ENCODE measurements around the gene HYOU1.
"Not testable (repeated sequence)": the region's sequence is repeated elsewhere in the genome, so short reads cannot be mapped to it uniquely, and the experiment has no call there.

The HYOU1 gene

GRCh38 chr11:119081682-119082260 is 24.8 kb upstream of the HYOU1 start:
- Histone ChIP-seq H3K9me3 (ENCODE audit: control insufficient read depth in 1 of 2, low read length in 2 of 2) (no peaks in the 10 kb centered on the region), H3K36me3 (ENCODE audit: control insufficient read depth in 1 of 2, insufficient read depth in 2 of 2, low read length in 2 of 2) (peaks cover 47 to 59% of the 10 kb centered on the region in 2 donors), H3K4me3 (ENCODE audit: low read depth in 1 of 2, low read length in 2 of 2) (no peak overlapping the region), H3K27ac (ENCODE audit: low read length) (no peak overlapping the region), H3K27me3 (ENCODE audit: low read depth, low read length) (no peaks in the 10 kb centered on the region), H3K4me1 (ENCODE audit: control insufficient read depth in 1 of 2, insufficient read depth in 2 of 2, low read length in 2 of 2) (peaks cover 6 to 8% of the 10 kb centered on the region in 2 donors)

GRCh38 chr11:119078675-119079420 is 21.8 kb upstream of the HYOU1 start:
- H3K27ac ChIP-seq (ENCODE audit: low read length), result no peak overlapping the region
- no peaks in the 10 kb centered on the region for H3K4me1 ChIP-seq (ENCODE audit: control insufficient read depth in 1 of 2, insufficient read depth in 2 of 2, low read length in 2 of 2)
- H3K4me3 ChIP-seq (ENCODE audit: low read depth in 1 of 2, low read length in 2 of 2), result no peak overlapping the region
- H3K9me3 ChIP-seq (ENCODE audit: control insufficient read depth in 1 of 2, low read length in 2 of 2), result no peaks in the 10 kb centered on the region
- no peaks in the 10 kb centered on the region for H3K27me3 ChIP-seq (ENCODE audit: low read depth, low read length)
- peaks cover 57 to 76% of the 10 kb centered on the region in 2 donors for H3K36me3 ChIP-seq (ENCODE audit: control insufficient read depth in 1 of 2, insufficient read depth in 2 of 2, low read length in 2 of 2)

GRCh38 chr11:119077839-119078238 is 20.8 kb upstream of the HYOU1 start:
- peaks cover 67 to 86% of the 10 kb centered on the region in 2 donors for H3K36me3 ChIP-seq (ENCODE audit: control insufficient read depth in 1 of 2, insufficient read depth in 2 of 2, low read length in 2 of 2)

GRCh38 chr11:119067371-119068222 is 10.6 kb upstream of the HYOU1 start, which contains the start of gene VPS11:
Gene VPS11 (plus strand): TSS chr11:119067818. CDS start chr11:119067824, 6 bp downstream.
- Histone ChIP-seq H3K9me3 (ENCODE audit: control insufficient read depth in 1 of 2, low read length in 2 of 2) (no peaks in the 10 kb centered on the region), H3K4me3 (ENCODE audit: low read depth in 1 of 2, low read length in 2 of 2) (peak within 1 kb of the TSS; percentile 98 to 99), H3K36me3 (ENCODE audit: control insufficient read depth in 1 of 2, insufficient read depth in 2 of 2, low read length in 2 of 2) (peaks cover 15 to 28% of the 10 kb centered on the region in 2 donors), H3K4me1 (ENCODE audit: control insufficient read depth in 1 of 2, insufficient read depth in 2 of 2, low read length in 2 of 2) (peaks cover 6 to 27% of the 10 kb centered on the region in 2 donors), H3K27ac (ENCODE audit: low read length) (peak within 1 kb of the TSS; percentile 97), H3K27me3 (ENCODE audit: low read depth, low read length) (no peaks in the 10 kb centered on the region)

More at GRCh38 chr11:119077839-119078238, 20.8 kb upstream of the HYOU1 start:
- Histone ChIP-seq H3K27me3 (ENCODE audit: low read depth, low read length) (no peaks in the 10 kb centered on the region), H3K27ac (ENCODE audit: low read length) (no peak overlapping the region), H3K9me3 (ENCODE audit: control insufficient read depth in 1 of 2, low read length in 2 of 2) (no peaks in the 10 kb centered on the region), H3K4me1 (ENCODE audit: control insufficient read depth in 1 of 2, insufficient read depth in 2 of 2, low read length in 2 of 2) (no peaks in the 10 kb centered on the region), H3K4me3 (ENCODE audit: low read depth in 1 of 2, low read length in 2 of 2) (no peak overlapping the region)

- H3K4me1 ChIP-seq (ENCODE audit: control insufficient read depth in 1 of 2, insufficient read depth in 2 of 2, low read length in 2 of 2), result peaks cover 6 to 27% of the 10 kb centered on the region in 2 donors
- H3K4me3 ChIP-seq (ENCODE audit: low read depth in 1 of 2, low read length in 2 of 2), result no peak overlapping the region
- no peaks in the 10 kb centered on the region for H3K27me3 ChIP-seq (ENCODE audit: low read depth, low read length)
- H3K36me3 ChIP-seq (ENCODE audit: control insufficient read depth in 1 of 2, insufficient read depth in 2 of 2, low read length in 2 of 2), result peaks cover 5 to 9% of the 10 kb centered on the region in 2 donors
- no peaks in the 10 kb centered on the region for H3K9me3 ChIP-seq (ENCODE audit: control insufficient read depth in 1 of 2, low read length in 2 of 2)
- no peak overlapping the region for H3K27ac ChIP-seq (ENCODE audit: low read length)
Observed at GRCh38 chr11:119065369-119065768, 8.4 kb upstream of the HYOU1 start.

- Histone ChIP-seq H3K27me3 (ENCODE audit: low read depth, low read length) (no peaks in the 10 kb centered on the region), H3K36me3 (ENCODE audit: control insufficient read depth in 1 of 2, insufficient read depth in 2 of 2, low read length in 2 of 2) (no peaks in the 10 kb centered on the region), H3K4me1 (ENCODE audit: control insufficient read depth in 1 of 2, insufficient read depth in 2 of 2, low read length in 2 of 2) (peaks cover 3 to 16% of the 10 kb centered on the region in 2 donors), H3K4me3 (ENCODE audit: low read depth in 1 of 2, low read length in 2 of 2) (no peak overlapping the region), H3K9me3 (ENCODE audit: control insufficient read depth in 1 of 2, low read length in 2 of 2) (no peaks in the 10 kb centered on the region), H3K27ac (ENCODE audit: low read length) (no peak overlapping the region)
Observed at GRCh38 chr11:119062779-119063178, 5.8 kb upstream of the HYOU1 start.

GRCh38 chr11:119061256-119061655 is 4.3 kb upstream of the HYOU1 start:
- no peak overlapping the region for H3K4me3 ChIP-seq (ENCODE audit: low read depth in 1 of 2, low read length in 2 of 2)
- no peak overlapping the region for H3K27ac ChIP-seq (ENCODE audit: low read length)
- H3K4me1 ChIP-seq (ENCODE audit: control insufficient read depth in 1 of 2, insufficient read depth in 2 of 2, low read length in 2 of 2), result peaks cover 3 to 15% of the 10 kb centered on the region in 2 donors
- H3K27me3 ChIP-seq (ENCODE audit: low read depth, low read length), result no peaks in the 10 kb centered on the region
- H3K9me3 ChIP-seq (ENCODE audit: control insufficient read depth in 1 of 2, low read length in 2 of 2), result no peaks in the 10 kb centered on the region
- H3K36me3 ChIP-seq (ENCODE audit: control insufficient read depth in 1 of 2, insufficient read depth in 2 of 2, low read length in 2 of 2), result no peaks in the 10 kb centered on the region

- not testable (repeated sequence) for H3K27ac ChIP-seq (ENCODE audit: low read length); H3K9me3 ChIP-seq (ENCODE audit: control insufficient read depth in 1 of 2, low read length in 2 of 2); H3K36me3 ChIP-seq (ENCODE audit: control insufficient read depth in 1 of 2, insufficient read depth in 2 of 2, low read length in 2 of 2); H3K4me3 ChIP-seq (ENCODE audit: low read depth in 1 of 2, low read length in 2 of 2); H3K27me3 ChIP-seq (ENCODE audit: low read depth, low read length)
- H3K4me1 ChIP-seq (ENCODE audit: control insufficient read depth in 1 of 2, insufficient read depth in 2 of 2, low read length in 2 of 2), result peaks cover 8 to 25% of the 10 kb centered on the region in 2 donors
Observed at GRCh38 chr11:119059128-119059527, 2.1 kb upstream of the HYOU1 start.

GRCh38 chr11:119056421-119056999 is 495 bp downstream of the HYOU1 start:
- no peaks in the 10 kb centered on the region for H3K27me3 ChIP-seq (ENCODE audit: low read depth, low read length)
- H3K4me1 ChIP-seq (ENCODE audit: control insufficient read depth in 1 of 2, insufficient read depth in 2 of 2, low read length in 2 of 2), result peaks cover 8 to 25% of the 10 kb centered on the region in 2 donors
- peak overlapping the region; percentile 78 to 90 for H3K4me3 ChIP-seq (ENCODE audit: low read depth in 1 of 2, low read length in 2 of 2)
- no peaks in the 10 kb centered on the region for H3K9me3 ChIP-seq (ENCODE audit: control insufficient read depth in 1 of 2, low read length in 2 of 2)
- H3K36me3 ChIP-seq (ENCODE audit: control insufficient read depth in 1 of 2, insufficient read depth in 2 of 2, low read length in 2 of 2), result peaks cover 28 to 31% of the 10 kb centered on the region in 2 donors
- H3K27ac ChIP-seq (ENCODE audit: low read length), result peak overlapping the region; percentile 56

- peaks cover 34 to 37% of the 10 kb centered on the region in 2 donors for H3K36me3 ChIP-seq (ENCODE audit: control insufficient read depth in 1 of 2, insufficient read depth in 2 of 2, low read length in 2 of 2)
- no peaks in the 10 kb centered on the region for H3K9me3 ChIP-seq (ENCODE audit: control insufficient read depth in 1 of 2, low read length in 2 of 2)
- peak overlapping the region; percentile 56 for H3K27ac ChIP-seq (ENCODE audit: low read length)
- H3K4me3 ChIP-seq (ENCODE audit: low read depth in 1 of 2, low read length in 2 of 2), result peak overlapping the region; percentile 78 to 90
- peaks cover 8 to 25% of the 10 kb centered on the region in 2 donors for H3K4me1 ChIP-seq (ENCODE audit: control insufficient read depth in 1 of 2, insufficient read depth in 2 of 2, low read length in 2 of 2)
- H3K27me3 ChIP-seq (ENCODE audit: low read depth, low read length), result no peaks in the 10 kb centered on the region
Observed at GRCh38 chr11:119055901-119056300, 1.1 kb downstream of the HYOU1 start.

GRCh38 chr11:119054418-119054817 is 2.6 kb downstream of the HYOU1 start:
- H3K4me3 ChIP-seq (ENCODE audit: low read depth in 1 of 2, low read length in 2 of 2), result no peak overlapping the region
- H3K4me1 ChIP-seq (ENCODE audit: control insufficient read depth in 1 of 2, insufficient read depth in 2 of 2, low read length in 2 of 2), result peaks cover 8 to 25% of the 10 kb centered on the region in 2 donors
- no peaks in the 10 kb centered on the region for H3K9me3 ChIP-seq (ENCODE audit: control insufficient read depth in 1 of 2, low read length in 2 of 2)
- peaks cover 43 to 46% of the 10 kb centered on the region in 2 donors for H3K36me3 ChIP-seq (ENCODE audit: control insufficient read depth in 1 of 2, insufficient read depth in 2 of 2, low read length in 2 of 2)
- no peak overlapping the region for H3K27ac ChIP-seq (ENCODE audit: low read length)
- H3K27me3 ChIP-seq (ENCODE audit: low read depth, low read length), result no peaks in the 10 kb centered on the region

All from muscle layer of duodenum (tissue), 2 donors.